Testis (tissue), 3 donors: ENCODE data around the gene JCAD. TPM values are rescaled to one million over a fixed set of nuclear protein-coding genes. Genes with fewer than 3 reads are reported as not detected.

ENCODE experiments used
- DNase-seq: peaks from one replicate; pipeline ENCODE4 v3.0.0-alpha.2; 2019
- H3K27ac ChIP-seq, 2 donors: fragments of 200-600 bp; sonication (generic); one replicate each; pipeline ENCODE4 v1.5.1; 2019
- H3K27me3 ChIP-seq: fragments of 200-600 bp; sonication (generic); one replicate; pipeline ENCODE4 v1.5.1; 2019
- H3K36me3 ChIP-seq: fragments of 200-600 bp; sonication (generic); one replicate; pipeline ENCODE4 v1.5.1; 2017; ENCODE audit warnings: low read depth; ENCODE audit errors: missing control alignments
- H3K4me1 ChIP-seq: fragments of 200-600 bp; sonication (generic); one replicate; pipeline ENCODE4 v1.5.1; 2019
- H3K4me3 ChIP-seq, 2 donors: fragments of 200-600 bp; sonication (generic); one replicate each; pipeline ENCODE4 v1.5.1; 2017 to 2019
- H3K9me3 ChIP-seq: fragments of 200-600 bp; sonication (generic); one replicate; pipeline ENCODE4 v1.5.1; 2017
- POLR2A ChIP-seq: fragments of 450-650 bp; IDR thresholded peaks from one replicate; pipeline ENCODE4 v1.6.1; 2017; ENCODE audit warnings: antibody characterized with exemption, mild to moderate bottlenecking, moderate library complexity
- WGBS, 2 donors: methylation state at CpG; one replicate each; pipeline ENCODE4 v1.1.5; 2018; 5-methylcytosine and 5-hydroxymethylcytosine counted together
- intact Hi-C: fragments of 100-400 bp; cut with DNase I; formaldehyde crosslinking; loops from one replicate; pipeline ENCODE4 v1.15.1; 2023; ENCODE audit warnings: low total_unique reads
- polyA plus RNA-seq: library from polyadenylated mRNA; stranded (reverse); fragments of 350-450 nt; fragmentation: Illumina TruSeq; extraction: RNeasy Lipid Tissue Mini Kit (QIAGEN cat#74804); gene quantifications from one replicate; pipeline ENCODE4 v1.2.3, GENCODE V29; 2014; ENCODE audit warnings: low read depth, low replicate concordance; ENCODE audit not compliant: insufficient read depth
- total RNA-seq, 2 donors: library from RNA; depleted of rRNA; stranded (reverse); fragments of >200 nt; gene quantifications; one replicate each; pipeline ENCODE4 v1.2.3, GENCODE V29; 2016
- TF ChIP-seq, protein P1 (sequence below), 3 experiments: fragments of 450-650 bp in 2 of 3; fragments of 200-600 bp in 1 of 3; sonication (generic) in 1 of 3; IDR thresholded peaks; one replicate each; pipeline ENCODE4 v1.5.1; 2016 to 2019; ENCODE audit warnings: antibody characterized with exemption in 3 of 3, mild to moderate bottlenecking in 2 of 3, moderate library complexity in 1 of 3

The JCAD gene
- total and polyA plus RNA-seq, 3 donors from 2014 or later, result 57.4 to 133 (median 109) TPM

- no peaks in the 10 kb centered on the region for H3K36me3 ChIP-seq
- WGBS, 2 donors, result 89% methylated on average over 6 of the region's 6 CpGs
- no peak overlapping the region for H3K4me3 ChIP-seq
- no peaks in the 10 kb centered on the region for H3K27me3 ChIP-seq
- intact Hi-C loops, result no loop called here
- no peak overlapping the region for H3K27ac ChIP-seq
- TF ChIP-seq POLR2A, result no peak
- TF ChIP-seq, protein P1, sequence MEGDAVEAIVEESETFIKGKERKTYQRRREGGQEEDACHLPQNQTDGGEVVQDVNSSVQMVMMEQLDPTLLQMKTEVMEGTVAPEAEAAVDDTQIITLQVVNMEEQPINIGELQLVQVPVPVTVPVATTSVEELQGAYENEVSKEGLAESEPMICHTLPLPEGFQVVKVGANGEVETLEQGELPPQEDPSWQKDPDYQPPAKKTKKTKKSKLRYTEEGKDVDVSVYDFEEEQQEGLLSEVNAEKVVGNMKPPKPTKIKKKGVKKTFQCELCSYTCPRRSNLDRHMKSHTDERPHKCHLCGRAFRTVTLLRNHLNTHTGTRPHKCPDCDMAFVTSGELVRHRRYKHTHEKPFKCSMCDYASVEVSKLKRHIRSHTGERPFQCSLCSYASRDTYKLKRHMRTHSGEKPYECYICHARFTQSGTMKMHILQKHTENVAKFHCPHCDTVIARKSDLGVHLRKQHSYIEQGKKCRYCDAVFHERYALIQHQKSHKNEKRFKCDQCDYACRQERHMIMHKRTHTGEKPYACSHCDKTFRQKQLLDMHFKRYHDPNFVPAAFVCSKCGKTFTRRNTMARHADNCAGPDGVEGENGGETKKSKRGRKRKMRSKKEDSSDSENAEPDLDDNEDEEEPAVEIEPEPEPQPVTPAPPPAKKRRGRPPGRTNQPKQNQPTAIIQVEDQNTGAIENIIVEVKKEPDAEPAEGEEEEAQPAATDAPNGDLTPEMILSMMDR (IDR thresholded peaks at IDR 0.05), result no peak
- no peaks in the 10 kb centered on the region for H3K9me3 ChIP-seq
- no peak for DNase-seq
- H3K4me1 ChIP-seq, result peaks cover 16% of the 10 kb centered on the region
These were observed 36.8 kb downstream of the JCAD start for GRCh38 chr10:30022590-30022989.

GRCh38 chr10:30019468-30019867, 39.9 kb downstream of the JCAD start:
- TF ChIP-seq, protein P1 (IDR thresholded peaks at IDR 0.05), result no peak
- TF ChIP-seq POLR2A, result no peak
- Histone ChIP-seq H3K4me3 (no peak overlapping the region), H3K27ac (no peak overlapping the region), H3K36me3 (no peaks in the 10 kb centered on the region), H3K27me3 (no peaks in the 10 kb centered on the region), H3K9me3 (no peaks in the 10 kb centered on the region), H3K4me1 (peaks cover 10% of the 10 kb centered on the region)
- DNase-seq, result no peak
- intact Hi-C loops, result no loop called here

DNA sequence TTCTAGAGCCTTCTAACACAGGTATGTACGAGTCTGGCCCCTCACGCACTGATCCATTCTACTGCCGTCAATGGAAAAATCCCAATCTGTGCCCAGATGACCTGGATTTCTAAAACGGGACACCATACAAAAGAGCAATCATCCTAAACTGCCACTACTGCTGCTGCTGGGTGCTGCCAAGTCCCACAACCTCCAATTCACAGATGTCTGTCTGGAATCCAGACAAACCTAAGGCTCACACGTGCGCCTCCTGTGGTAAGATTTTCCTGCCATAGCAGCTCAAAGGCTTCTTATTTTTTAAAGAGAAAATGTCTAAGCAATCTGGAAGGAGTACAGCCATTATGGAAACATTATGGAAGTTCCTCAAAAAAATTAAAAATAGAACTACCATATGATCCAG, 40.9 kb downstream of the JCAD start:
- H3K27ac ChIP-seq, result no peak overlapping the region
- 57 to 76% methylated on average over 3 to 6 of the region's 6 CpGs for WGBS, 2 donors
- intact Hi-C loops, result no loop called here

GRCh38 chr10:30017966-30018365, 41.4 kb downstream of the JCAD start:
- intact Hi-C loops, result no loop called here
- DNase-seq, result no peak
- Histone ChIP-seq H3K4me3 (no peak overlapping the region), H3K27me3 (no peaks in the 10 kb centered on the region), H3K9me3 (no peaks in the 10 kb centered on the region), H3K36me3 (no peaks in the 10 kb centered on the region), H3K4me1 (peaks cover 25% of the 10 kb centered on the region), H3K27ac (no peak overlapping the region)
- WGBS, 2 donors, result 81 to 86% methylated on average over 6 of the region's 6 CpGs
- no peak for TF ChIP-seq POLR2A

More for the DNA sequence above, 40.9 kb downstream of the JCAD start:
- peaks cover 20% of the 10 kb centered on the region for H3K4me1 ChIP-seq
- no peak overlapping the region for H3K4me3 ChIP-seq
- TF ChIP-seq, protein P1 (IDR thresholded peaks at IDR 0.05), result no peak
- TF ChIP-seq POLR2A, result no peak
- no peaks in the 10 kb centered on the region for H3K27me3 ChIP-seq
- H3K36me3 ChIP-seq, result no peaks in the 10 kb centered on the region
- no peak for DNase-seq
- H3K9me3 ChIP-seq, result no peaks in the 10 kb centered on the region

GRCh38 chr10:30017556-30017955, 41.8 kb downstream of the JCAD start:
- no peaks in the 10 kb centered on the region for H3K27me3 ChIP-seq
- WGBS, 2 donors, result 62 to 87% methylated on average over 6 of the region's 6 CpGs
- intact Hi-C loops, result no loop called here
- H3K27ac ChIP-seq, result no peak overlapping the region
- no peak for TF ChIP-seq POLR2A
- TF ChIP-seq, protein P1 (IDR thresholded peaks at IDR 0.05), result no peak
- H3K4me1 ChIP-seq, result peaks cover 29% of the 10 kb centered on the region
- no peak for DNase-seq
- H3K9me3 ChIP-seq, result no peaks in the 10 kb centered on the region
- H3K36me3 ChIP-seq, result no peaks in the 10 kb centered on the region
- H3K4me3 ChIP-seq, result no peak overlapping the region
